Embryonic facial prominence (tissue), 1 donor: Measurements from ENCODE around the gene SNX20.

Source experiments
- DNase-seq: peaks from one replicate; pipeline ENCODE4 v3.0.0-alpha.2; 2016; ENCODE audit errors: extremely low spot score

Gene SNX20

GRCh38 chr16:50705436-50706110 is 24.5 kb upstream of the SNX20 start:
- DNase-seq = no peak

- no peak for DNase-seq
Observed at GRCh38 chr16:50704245-50704644, 23.1 kb upstream of the SNX20 start.

GRCh38 chr16:50702725-50703124 is 21.6 kb upstream of the SNX20 start:
- DNase-seq = no peak

GRCh38 chr16:50699326-50700159 is 18.4 kb upstream of the SNX20 start:
- no peak for DNase-seq

- no peak for DNase-seq
Observed at GRCh38 chr16:50697881-50698767, 17.0 kb upstream of the SNX20 start.

- no peak for DNase-seq
Observed at GRCh38 chr16:50697421-50697715, 16.3 kb upstream of the SNX20 start.

GRCh38 chr16:50696575-50697420 is 15.7 kb upstream of the SNX20 start:
- no peak for DNase-seq

GRCh38 chr16:50696126-50696525 is 15.0 kb upstream of the SNX20 start:
- DNase-seq = no peak

GRCh38 chr16:50695017-50696000 is 14.2 kb upstream of the SNX20 start:
- no peak for DNase-seq

GRCh38 chr16:50694206-50694605 is 13.1 kb upstream of the SNX20 start:
- no peak for DNase-seq

- no peak for DNase-seq
Observed at GRCh38 chr16:50692999-50693781, 12.1 kb upstream of the SNX20 start, which contains the start of gene NOD2. NOD2 (plus strand) TSS chr16:50693606; CDS start chr16:50699496, 5,890 bp downstream.

- DNase-seq = no peak
Observed at GRCh38 chr16:50692644-50692998, 11.5 kb upstream of the SNX20 start.

GRCh38 chr16:50690177-50690576 is 9.1 kb upstream of the SNX20 start:
- no peak for DNase-seq

- no peak for DNase-seq
Observed at GRCh38 chr16:50688867-50689266, 7.8 kb upstream of the SNX20 start.

- DNase-seq = no peak
Observed at GRCh38 chr16:50688083-50688482, 7.0 kb upstream of the SNX20 start.

GRCh38 chr16:50685462-50686063 is 4.5 kb upstream of the SNX20 start:
- no peak for DNase-seq

- no peak for DNase-seq
Observed at GRCh38 chr16:50684823-50685461, 3.8 kb upstream of the SNX20 start.

- DNase-seq = no peak
Observed at GRCh38 chr16:50683689-50684374, 2.7 kb upstream of the SNX20 start.
